Cerebellar nuclear complex (tissue), 1 donor: ENCODE data around the gene RNF223.

Experiments
- DNase-seq, 2 experiments: peaks; one replicate each; lab custom pipeline; 2025; lab: John Stamatoyannopoulos, UW

The RNF223 gene

DNA sequence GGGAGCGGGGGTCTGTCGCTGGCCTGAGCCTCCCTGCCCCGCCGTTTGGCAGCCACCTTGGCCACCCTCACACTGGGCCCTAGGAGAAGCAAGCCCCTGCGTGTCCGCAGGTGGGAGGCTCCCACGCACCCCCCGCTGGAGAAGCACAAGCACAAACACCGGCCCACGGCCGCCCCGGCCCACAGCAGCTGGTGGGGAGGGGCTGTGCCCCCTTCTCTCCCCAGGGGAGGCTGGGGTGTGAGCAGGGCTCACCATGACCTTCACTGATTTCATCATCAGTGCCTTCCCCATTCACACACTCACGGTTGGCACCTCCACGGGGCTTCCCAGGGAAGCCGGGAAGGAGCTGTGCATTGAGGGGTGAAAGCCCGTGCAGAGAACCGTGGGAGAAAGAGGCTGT lies 46.3 kb downstream of the RNF223 start:
- no peak for DNase-seq

DNA sequence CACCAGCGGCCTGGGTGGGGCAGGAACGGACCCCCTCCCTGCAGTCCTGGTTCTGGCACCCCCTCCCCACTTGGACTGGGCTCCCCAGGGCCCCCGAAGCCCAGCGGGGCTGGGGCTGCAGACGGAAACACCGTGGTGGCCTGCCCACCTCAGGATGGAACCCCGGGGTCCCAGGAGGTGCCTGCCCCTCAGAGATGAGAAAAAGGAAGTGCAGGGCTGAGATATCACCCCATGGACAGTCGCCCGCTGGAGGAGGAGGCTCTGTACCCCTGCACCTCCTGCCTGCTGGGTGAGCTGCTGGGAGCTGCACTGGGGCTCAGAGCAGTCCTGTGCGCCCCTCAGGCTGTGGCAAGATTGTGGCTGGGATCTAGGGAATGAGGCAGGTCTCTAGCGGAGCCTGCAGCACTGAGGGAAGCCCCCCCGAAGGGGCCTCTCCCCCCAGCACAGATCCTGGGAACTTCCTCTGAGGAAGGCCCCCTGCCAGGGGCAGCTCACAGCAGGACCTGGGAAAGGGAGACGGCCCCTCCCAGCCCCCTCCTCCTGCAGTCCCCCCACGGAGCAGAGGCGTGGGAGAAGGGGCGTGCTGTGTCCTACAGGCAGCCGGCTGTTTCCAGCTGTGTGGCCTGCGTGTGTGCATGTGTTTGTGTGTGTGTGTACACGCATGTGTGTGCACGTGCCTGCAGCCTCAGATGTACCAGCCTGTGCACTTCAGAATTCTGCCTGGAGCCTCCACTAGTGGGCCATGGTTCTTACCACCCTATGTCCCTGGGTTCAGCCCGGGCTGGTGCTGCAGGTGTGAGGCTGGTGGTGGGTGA lies 47.3 kb downstream of the RNF223 start:
- DNase-seq, result no peak

- DNase-seq, result no peak
Measured at GRCh38 chr1:1025730-1026129, 48.4 kb downstream of the RNF223 start.

DNA sequence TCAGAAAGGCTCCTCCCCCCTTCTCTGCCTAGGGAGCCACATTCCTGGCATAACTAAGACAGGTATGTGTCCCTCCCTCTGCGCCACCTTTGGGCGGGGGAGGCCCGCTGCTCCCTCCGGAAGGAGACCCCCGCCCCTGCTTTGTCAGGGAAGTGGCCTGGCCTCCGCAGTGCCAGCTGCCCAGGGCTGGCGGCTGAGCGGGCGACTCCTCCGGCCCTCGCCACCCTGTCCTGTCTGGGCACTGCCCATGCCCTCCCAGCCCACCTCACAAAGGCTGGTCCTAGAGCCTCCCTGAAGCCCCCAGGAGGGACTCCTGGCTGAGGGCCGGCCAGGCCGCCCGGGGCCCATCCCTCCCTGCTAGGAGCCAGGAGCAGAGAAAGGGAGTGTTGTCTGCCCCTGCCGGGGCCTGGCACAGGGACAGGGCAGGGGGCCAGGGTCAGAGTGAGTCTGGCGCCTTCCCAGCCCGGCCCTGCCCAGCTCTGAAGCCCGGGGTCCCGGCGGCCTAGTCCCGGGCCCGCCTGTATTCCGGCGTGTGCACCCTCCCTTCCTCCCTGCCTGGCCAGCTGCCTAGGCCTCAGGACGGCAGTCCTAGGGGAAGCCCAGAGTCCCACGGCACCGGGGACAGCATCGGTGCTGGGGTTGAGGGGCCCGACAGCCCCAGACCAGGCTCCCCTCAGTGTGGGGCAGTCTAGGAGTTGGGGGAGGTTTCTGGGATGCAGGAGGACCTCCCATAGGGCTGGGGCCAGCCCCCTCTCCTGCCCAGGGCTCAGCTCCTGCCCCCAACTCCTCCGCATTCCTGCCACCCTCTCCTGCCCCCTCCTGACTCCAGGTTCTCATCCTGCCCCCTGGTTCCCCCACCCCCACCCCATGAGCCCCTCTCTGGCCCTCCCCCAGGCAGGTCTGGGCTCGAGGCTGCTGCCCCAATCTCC lies 49.1 kb downstream of the RNF223 start:
- DNase-seq, result no peak

DNA sequence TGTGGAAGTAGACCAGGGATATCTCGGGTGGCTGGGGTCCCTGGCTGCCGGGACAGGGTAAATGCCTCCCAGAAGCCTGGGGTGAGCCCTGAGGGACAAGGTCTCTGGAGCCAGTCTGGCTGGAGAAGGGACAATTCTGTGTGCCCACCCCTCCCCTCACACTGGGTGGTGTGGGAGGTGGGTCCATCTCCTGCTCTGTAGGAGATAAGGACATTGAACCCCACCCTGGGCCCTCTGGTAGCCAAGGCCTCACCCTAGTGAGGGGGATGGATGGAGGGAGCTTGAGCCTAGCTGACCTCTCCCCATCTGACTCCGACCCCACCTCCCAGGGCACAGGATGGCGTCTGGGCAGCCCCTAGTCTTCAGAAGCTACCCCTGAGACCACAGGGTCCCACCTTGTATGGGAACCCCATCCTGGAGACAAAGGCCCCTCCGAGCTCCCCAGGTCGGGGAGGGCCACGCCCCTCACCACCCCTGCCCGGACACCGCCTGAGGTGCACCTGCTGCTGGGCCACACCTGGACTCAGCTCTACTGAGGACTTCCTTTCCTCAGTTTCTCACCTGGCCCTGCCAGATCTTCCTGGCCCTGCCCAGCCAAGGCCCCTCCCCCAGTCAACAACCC lies 49.8 kb downstream of the RNF223 start:
- DNase-seq, result no peak

- no peak for DNase-seq
Measured at GRCh38 chr1:1023700-1024099, 50.4 kb downstream of the RNF223 start.

- no peak for DNase-seq
Measured at GRCh38 chr1:1022302-1023009, 51.6 kb downstream of the RNF223 start.

GRCh38 chr1:1021920-1022259 lies 52.2 kb downstream of the RNF223 start:
- no peak for DNase-seq

DNA sequence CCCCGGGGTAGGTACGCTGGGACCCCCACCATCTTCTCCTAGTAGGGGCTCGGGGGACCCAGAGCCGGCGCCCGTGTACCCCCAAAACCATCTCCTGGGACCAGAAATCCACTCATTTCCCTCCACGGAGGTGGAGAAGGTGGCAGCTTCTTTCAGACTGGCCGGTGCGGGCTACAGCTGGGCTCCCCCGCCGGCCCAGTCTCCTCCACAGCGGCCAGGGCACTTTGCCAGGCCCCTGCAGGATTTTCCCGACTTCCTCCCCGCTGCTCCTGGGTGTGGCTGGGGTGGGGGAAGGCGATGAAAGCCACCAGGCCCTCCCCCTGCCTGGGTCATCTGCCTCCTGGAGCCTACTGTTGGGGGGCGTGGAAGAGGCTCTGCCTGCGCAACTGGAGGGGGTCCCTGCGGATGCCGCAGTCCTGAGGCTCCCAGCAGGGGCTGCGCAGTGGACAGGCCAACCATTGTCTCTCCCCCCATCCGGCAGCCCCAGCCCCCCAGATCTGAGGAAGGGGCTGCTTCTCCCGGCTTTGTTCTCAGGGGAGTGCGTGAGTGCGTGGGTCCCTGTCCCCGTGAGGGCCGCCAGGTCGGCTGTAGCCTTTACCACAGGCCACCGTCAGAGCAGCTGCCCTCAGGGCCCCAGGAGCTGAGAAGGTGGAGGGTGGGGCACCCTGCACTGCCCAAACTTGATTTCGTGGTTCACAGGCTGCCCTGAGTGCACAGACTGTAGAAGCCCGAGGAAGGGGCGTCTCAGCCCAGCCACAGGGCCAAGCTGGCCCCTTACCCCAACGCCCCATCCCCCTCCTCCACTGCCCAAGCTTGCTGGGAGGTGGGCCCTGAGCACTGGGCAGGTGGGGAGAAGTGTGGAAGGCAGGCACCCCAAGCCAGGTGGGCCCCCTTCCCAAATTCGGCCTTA lies 52.8 kb downstream of the RNF223 start:
- no peak for DNase-seq
